OCI-LY7 (cell line): Measurements from ENCODE around the gene VDR. TPM values are rescaled to one million over a fixed set of nuclear protein-coding genes. Genes with fewer than 3 reads are reported as not detected.

Source experiments
- BruUV-seq: library from RNA; stranded (reverse); fragments of 400-500 nt; replicated peaks from 2 replicates; lab custom pipeline; 2021; lab: Mats Ljungman, UMichigan
- CTCF ChIA-PET: fragments of 300-600 bp; sonication (Branson Sonifier 250); formaldehyde crosslinking; loops from one replicate; lab custom pipeline; 2022; ENCODE audit warnings: antibody characterized with exemption; ENCODE audit not compliant: unreplicated experiment; lab: Charles Lee
- POLR2A ChIA-PET: fragments of 300-600 bp; sonication (Branson Sonifier 250); formaldehyde crosslinking; loops from one replicate; lab custom pipeline; 2022; ENCODE audit warnings: antibody characterized with exemption; lab: Charles Lee
- DNase-seq: peaks from one replicate; pipeline ENCODE4 v3.0.0-alpha.2; 2015; ENCODE audit warnings: low spot score
- H2AFZ ChIP-seq: fragments of 200-600 bp; sonication (generic), shearing (Covaris generic); 2 replicates; pipeline ENCODE4 v1.6.1; 2014; ENCODE audit warnings: mild to moderate bottlenecking, antibody characterized with exemption, low read length, moderate library complexity
- H3K27ac ChIP-seq: fragments of 200-600 bp; sonication (generic); 2 replicates; pipeline ENCODE4 v1.5.1; 2014; ENCODE audit warnings: mixed run types, low read depth, mild to moderate bottlenecking, moderate library complexity, low read length, inconsistent platforms; ENCODE audit not compliant: poor library complexity, severe bottlenecking
- H3K36me3 ChIP-seq: fragments of 200-600 bp; sonication (generic); 2 replicates; pipeline ENCODE4 v1.6.1; 2014; ENCODE audit warnings: mild to moderate bottlenecking, antibody characterized with exemption, low read length, moderate library complexity, mixed read lengths; ENCODE audit not compliant: insufficient read depth
- H3K4me1 ChIP-seq: fragments of 200-600 bp; sonication (generic); 2 replicates; pipeline ENCODE4 v1.5.1; 2014; ENCODE audit warnings: mild to moderate bottlenecking, low read length; ENCODE audit not compliant: insufficient read depth, poor library complexity, severe bottlenecking
- H3K4me2 ChIP-seq: fragments of 200-600 bp; sonication (generic); 2 replicates; pipeline ENCODE4 v1.6.1; 2014; ENCODE audit warnings: mild to moderate bottlenecking, low read length
- H3K4me3 ChIP-seq: fragments of 200-600 bp; sonication (generic); 2 replicates; pipeline ENCODE4 v1.5.1; 2014; ENCODE audit warnings: mild to moderate bottlenecking, low read depth, low read length; ENCODE audit not compliant: poor library complexity, severe bottlenecking
- H3K79me2 ChIP-seq: fragments of 200-600 bp; sonication (generic); 2 replicates; pipeline ENCODE4 v1.6.1; 2016; ENCODE audit warnings: low read depth, mild to moderate bottlenecking, low read length, moderate library complexity, mixed read lengths; ENCODE audit not compliant: insufficient read depth
- H3K9me2 ChIP-seq: fragments of 200-600 bp; sonication (generic); 2 replicates; pipeline ENCODE4 v1.6.1; 2016; ENCODE audit warnings: mild to moderate bottlenecking, low read length, mixed read lengths; ENCODE audit not compliant: insufficient read depth
- H3K9me3 ChIP-seq: fragments of 200-600 bp; sonication (generic); 2 replicates; pipeline ENCODE4 v1.6.1; 2014; ENCODE audit warnings: mild to moderate bottlenecking, mixed run types, low read length, mixed read lengths
- H4K20me1 ChIP-seq: fragments of 200-600 bp; sonication (generic); 2 replicates; pipeline ENCODE4 v1.6.1; 2014; ENCODE audit warnings: mild to moderate bottlenecking, antibody characterized with exemption, low read length, moderate library complexity, mixed read lengths; ENCODE audit not compliant: insufficient read depth
- EZH2phosphoT487 ChIP-seq: fragments of 200-600 bp; sonication (generic); IDR thresholded peaks from 2 replicates; pipeline ENCODE4 v1.6.1; 2018; ENCODE audit warnings: low read depth, borderline replicate concordance, mild to moderate bottlenecking, mixed run types, antibody characterized with exemption, low read length, moderate library complexity, mixed read lengths
- intact Hi-C: fragments of 100-400 bp; cut with micrococcal nuclease; formaldehyde crosslinking; loops from one replicate; pipeline ENCODE4 v1.10.0; 2022; ENCODE audit not compliant: unreplicated experiment
- total RNA-seq, 2 experiments: library from RNA; depleted of rRNA in 1 of 2; stranded (reverse); fragments of >200 nt in 1 of 2; shearing (Covaris generic) in 1 of 2; gene quantifications; 2 replicates each; pipeline ENCODE4 v1.2.3, GENCODE V29; 2014 to 2022
- TF ChIP-seq, protein P1 (sequence below): fragments of 200-600 bp; sonication (generic); conservative IDR thresholded peaks from 2 replicates; pipeline ENCODE4 v1.5.1; 2014; ENCODE audit warnings: mild to moderate bottlenecking, antibody characterized with exemption, low read length, moderate library complexity, mixed read lengths

The VDR gene
- total RNA-seq, 2 experiments from 2014 or later, result 1.9 to 5.4 TPM

DNA sequence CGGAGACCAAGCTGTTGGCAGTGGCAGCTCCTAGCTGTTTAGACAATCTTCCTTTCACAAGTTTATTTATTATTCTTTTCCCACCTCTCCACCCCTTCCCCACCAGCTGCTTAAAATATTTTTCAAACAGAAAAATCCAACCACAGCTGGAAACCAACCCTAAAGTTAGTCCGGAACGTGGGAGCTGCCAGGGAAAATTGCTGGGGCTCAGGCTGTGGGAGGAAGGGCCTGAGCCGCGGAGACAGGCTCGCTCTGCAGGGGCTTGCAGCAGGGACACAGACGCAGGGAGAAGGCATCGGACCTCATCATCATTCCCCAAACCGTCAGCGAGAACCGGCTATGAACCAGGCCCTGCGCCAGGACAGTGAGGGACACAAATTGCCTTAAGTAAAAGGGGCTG lies 42.5 kb upstream of the VDR start:
- Histone ChIP-seq H3K4me1 (no peaks in the 10 kb centered on the region), H3K9me3 (no peaks in the 10 kb centered on the region), H3K9me2 (no peaks in the 10 kb centered on the region), H3K79me2 (no peaks in the 10 kb centered on the region), H2AFZ (no peak overlapping the region), H3K4me2 (no peak overlapping the region), H3K36me3 (no peaks in the 10 kb centered on the region), H4K20me1 (no peaks in the 10 kb centered on the region), H3K4me3 (no peak overlapping the region), H3K27ac (no peak overlapping the region)
- ChIA-PET POLR2A (no interaction called here), CTCF (interaction anchor here (1.0 kb wide), 1 partner anchor 79 kb away, joined by 3 read pairs; no protein-coding TSS in a partner anchor)
- no TSS peak for BruUV-seq
- TF ChIP-seq, protein P1, sequence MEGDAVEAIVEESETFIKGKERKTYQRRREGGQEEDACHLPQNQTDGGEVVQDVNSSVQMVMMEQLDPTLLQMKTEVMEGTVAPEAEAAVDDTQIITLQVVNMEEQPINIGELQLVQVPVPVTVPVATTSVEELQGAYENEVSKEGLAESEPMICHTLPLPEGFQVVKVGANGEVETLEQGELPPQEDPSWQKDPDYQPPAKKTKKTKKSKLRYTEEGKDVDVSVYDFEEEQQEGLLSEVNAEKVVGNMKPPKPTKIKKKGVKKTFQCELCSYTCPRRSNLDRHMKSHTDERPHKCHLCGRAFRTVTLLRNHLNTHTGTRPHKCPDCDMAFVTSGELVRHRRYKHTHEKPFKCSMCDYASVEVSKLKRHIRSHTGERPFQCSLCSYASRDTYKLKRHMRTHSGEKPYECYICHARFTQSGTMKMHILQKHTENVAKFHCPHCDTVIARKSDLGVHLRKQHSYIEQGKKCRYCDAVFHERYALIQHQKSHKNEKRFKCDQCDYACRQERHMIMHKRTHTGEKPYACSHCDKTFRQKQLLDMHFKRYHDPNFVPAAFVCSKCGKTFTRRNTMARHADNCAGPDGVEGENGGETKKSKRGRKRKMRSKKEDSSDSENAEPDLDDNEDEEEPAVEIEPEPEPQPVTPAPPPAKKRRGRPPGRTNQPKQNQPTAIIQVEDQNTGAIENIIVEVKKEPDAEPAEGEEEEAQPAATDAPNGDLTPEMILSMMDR, result no peak
- TF ChIP-seq EZH2phosphoT487, result no peak
- intact Hi-C loops, result no loop called here
- no peak for DNase-seq

DNA sequence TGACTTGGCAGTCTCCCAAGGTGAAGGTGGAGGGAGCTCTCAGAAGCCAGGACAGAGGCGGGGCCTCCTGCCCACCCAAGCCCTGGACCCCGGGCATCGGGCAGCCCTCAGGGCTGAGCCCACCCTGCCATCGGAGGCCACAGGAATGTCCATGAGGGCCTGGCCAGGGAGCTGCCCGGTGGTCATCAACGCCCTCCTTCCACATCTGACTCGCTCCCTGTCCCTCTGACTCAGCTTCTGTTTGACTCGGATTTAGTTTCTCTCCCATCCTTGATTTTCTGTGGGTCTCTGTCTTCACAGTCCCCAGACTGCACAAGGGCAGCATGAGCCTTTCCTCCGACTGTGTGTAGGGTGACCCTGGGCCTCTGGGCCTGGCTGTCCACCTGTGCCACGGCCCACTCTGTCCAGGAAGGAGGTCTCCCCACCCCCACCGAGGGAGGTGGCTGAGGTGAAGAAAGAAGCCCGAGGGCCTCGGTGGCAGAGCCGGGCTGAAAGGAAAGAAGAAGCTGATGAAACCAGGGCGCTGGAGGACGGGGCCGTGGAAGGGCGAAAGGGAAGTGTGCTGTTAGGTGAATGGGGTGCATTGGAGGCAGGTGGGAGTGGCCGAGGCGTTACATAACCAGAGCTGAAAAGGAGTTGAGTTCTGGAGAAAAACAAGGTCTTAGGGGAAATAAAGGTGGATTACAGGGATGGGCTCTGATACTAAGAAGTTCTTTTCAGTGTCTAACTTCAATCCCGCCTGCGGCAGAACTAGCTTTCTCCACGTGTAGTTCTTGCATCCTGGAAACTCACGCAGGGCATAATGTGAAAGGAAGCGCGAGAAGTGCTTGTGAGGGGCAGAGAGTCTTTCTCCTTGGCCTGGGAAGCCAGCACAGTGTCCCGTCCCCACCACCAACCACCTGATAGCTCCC lies 41.9 kb upstream of the VDR start:
- Histone ChIP-seq H3K27ac (no peak overlapping the region), H3K79me2 (no peaks in the 10 kb centered on the region), H2AFZ (no peak overlapping the region), H3K9me3 (no peaks in the 10 kb centered on the region), H3K4me1 (no peaks in the 10 kb centered on the region), H3K4me3 (no peak overlapping the region), H3K36me3 (no peaks in the 10 kb centered on the region), H3K4me2 (no peak overlapping the region), H3K9me2 (no peaks in the 10 kb centered on the region), H4K20me1 (no peaks in the 10 kb centered on the region)
- DNase-seq, result no peak
- no peak for TF ChIP-seq EZH2phosphoT487
- TF ChIP-seq, protein P1, result no peak
- POLR2A ChIA-PET, result interaction anchor here (0.6 kb wide), 1 partner anchor 64 kb away, joined by 8 read pairs; no protein-coding TSS in a partner anchor
- CTCF ChIA-PET, result interaction anchor here (0.6 to 1.0 kb wide), 2 partner anchors 64 to 78 kb away, joined by 3 read pairs; no protein-coding TSS in a partner anchor
- intact Hi-C loops, result no loop called here
- BruUV-seq, result no TSS peak

- POLR2A ChIA-PET, result no interaction called here
- CTCF ChIA-PET, result no interaction called here
- H2AFZ ChIP-seq, result no peak overlapping the region
- H3K79me2 ChIP-seq, result no peaks in the 10 kb centered on the region
- H3K36me3 ChIP-seq, result no peaks in the 10 kb centered on the region
- no peaks in the 10 kb centered on the region for H3K9me2 ChIP-seq
- DNase-seq, result no peak
- H3K4me2 ChIP-seq, result no peak overlapping the region
- H3K4me1 ChIP-seq, result no peaks in the 10 kb centered on the region
- TF ChIP-seq, protein P1, result no peak
- TF ChIP-seq EZH2phosphoT487, result no peak
- H3K27ac ChIP-seq, result no peak overlapping the region
- intact Hi-C loops, result no loop called here
- no TSS peak for BruUV-seq
- H3K9me3 ChIP-seq, result no peaks in the 10 kb centered on the region
- no peaks in the 10 kb centered on the region for H4K20me1 ChIP-seq
- no peak overlapping the region for H3K4me3 ChIP-seq
These were observed 40.5 kb upstream of the VDR start for GRCh38 chr12:47945341-47945728.
